HG03378 (cell line): ENCODE results near the gene KDM4E.
"Not testable (repeated sequence)": the region's sequence is repeated elsewhere in the genome, so short reads cannot be mapped to it uniquely, and the experiment has no call there.

Source experiments
- ATAC-seq: cut with Tn5 transposase; IDR thresholded peaks from one replicate; pipeline ENCODE4 v1.9.1; 2021; ENCODE audit warnings: mild to moderate bottlenecking, moderate library complexity; ENCODE audit not compliant: unreplicated experiment

KDM4E gene

DNA sequence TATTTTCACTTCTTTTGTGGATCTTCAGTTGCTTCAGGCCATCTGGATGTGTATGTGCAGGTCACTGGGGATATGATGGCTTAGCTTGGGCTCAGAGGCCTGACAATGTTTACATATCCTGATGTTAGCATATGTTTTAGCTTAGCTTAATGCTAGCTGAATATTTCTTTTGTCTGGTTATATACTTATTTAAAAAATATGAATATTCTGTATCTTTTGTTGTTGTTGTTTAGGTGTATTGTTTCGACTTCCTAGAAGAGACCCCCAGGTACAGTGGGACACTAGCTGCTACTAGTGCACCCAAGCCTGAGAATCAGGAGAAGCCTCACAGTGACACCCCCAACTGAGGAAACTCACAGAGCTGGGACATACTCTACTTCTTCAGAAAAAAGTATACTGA, at the start of gene KDM4E:
Gene KDM4E, plus strand, starts transcription at position 301 of the 400 bp plus-strand sequence. CDS start 300 bp downstream, outside the sequence.
- ATAC-seq = no peak

DNA sequence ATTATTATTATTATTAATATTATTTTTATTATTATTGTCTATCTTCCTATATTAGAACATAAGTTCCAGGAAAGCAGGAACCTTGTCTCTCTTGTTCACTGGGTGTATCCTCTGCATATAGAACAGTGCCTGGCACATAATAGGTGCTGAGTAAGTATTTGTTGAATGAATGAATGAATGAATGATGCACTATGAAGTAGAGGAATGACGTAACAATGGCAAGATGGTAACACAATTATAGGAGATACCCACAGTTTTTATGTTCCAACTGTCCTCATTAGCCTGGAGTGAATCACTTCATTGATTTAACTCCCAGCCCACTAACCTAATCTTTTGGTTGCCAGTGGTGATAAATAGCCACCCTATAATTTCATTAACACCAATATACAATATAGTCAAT, 49.5 kb upstream of the KDM4E start:
- no peak for ATAC-seq

DNA sequence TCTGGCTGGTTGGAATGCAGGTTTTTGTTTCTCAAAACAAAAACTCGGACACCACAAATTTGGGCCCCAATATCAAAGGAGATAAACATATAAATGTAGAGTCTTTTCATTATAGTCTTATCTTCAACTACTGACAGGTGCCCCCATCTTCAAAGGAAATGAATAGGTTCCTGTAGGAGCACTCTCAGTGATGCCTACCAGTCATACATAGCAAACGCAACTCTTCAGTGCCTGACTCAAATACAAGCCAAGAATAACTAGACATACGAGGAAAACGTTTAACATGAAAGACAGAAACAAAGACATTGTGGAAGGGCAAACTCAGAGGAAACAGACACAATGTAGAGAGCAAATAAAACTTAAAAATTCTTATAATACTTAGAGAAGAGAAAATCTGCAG, 37.7 kb upstream of the KDM4E start:
- ATAC-seq = no peak

DNA sequence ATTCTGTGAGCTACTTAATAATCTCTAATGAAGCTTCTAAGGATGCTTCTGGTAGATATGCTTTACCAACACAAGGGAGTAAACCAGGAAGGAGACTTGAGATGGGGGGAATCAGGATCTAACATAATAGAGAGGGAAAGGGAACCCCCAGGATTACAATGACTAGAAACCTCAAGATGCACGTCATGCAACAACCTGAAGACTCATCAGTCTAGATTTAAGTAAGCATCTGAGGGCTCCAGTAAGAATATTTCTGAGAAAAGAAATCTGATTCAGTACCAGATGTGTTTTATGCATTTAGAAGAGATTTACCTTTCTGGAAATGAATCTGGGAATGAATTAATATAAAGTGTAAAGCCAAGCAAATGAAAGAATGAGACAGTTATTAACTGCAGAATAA, 36.3 kb upstream of the KDM4E start:
- no peak for ATAC-seq

DNA sequence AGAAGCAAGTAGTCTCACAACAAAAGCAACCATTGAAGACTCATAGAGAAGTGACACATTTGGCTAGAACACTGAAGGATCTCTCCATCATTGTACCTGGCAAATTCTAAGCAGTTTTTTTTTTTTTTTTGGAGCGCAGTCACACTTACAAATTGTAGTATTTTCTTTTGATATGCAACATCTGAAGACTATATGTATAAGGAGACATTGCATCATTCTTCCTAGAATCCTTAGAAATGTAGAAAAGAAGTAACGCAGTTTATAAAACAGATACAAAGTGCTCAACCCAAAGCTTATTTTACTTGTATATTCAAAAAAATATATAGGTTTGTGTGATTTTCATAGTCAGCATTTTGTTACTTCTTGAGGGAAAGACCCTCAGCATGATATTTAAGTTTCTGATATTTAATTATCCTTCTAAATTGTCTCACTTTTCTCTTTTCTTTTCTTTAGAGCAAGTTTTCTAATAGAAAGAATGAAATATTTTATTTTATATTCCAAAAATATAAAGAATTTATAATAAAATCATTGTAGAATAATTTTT, 31.6 kb upstream of the KDM4E start:
- ATAC-seq = no peak

DNA sequence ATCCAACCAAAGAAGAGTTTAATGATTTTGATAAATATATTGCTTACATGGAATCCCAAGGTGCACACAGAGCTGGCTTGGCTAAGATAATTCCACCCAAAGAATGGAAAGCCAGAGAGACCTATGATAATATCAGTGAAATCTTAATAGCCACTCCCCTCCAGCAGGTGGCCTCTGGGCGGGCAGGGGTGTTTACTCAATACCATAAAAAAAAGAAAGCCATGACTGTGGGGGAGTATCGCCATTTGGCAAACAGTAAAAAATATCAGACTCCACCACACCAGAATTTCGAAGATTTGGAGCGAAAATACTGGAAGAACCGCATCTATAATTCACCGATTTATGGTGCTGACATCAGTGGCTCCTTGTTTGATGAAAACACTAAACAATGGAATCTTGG, 27.6 kb upstream of the KDM4E start:
- ATAC-seq = no peak

DNA sequence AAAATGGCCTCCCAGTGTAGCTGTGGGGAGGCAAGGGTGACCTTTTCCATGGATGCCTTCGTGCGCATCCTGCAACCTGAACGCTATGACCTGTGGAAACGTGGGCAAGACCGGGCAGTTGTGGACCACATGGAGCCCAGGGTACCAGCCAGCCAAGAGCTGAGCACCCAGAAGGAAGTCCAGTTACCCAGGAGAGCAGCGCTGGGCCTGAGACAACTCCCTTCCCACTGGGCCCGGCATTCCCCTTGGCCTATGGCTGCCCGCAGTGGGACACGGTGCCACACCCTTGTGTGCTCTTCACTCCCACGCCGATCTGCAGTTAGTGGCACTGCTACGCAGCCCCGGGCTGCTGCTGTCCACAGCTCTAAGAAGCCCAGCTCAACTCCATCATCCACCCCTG, 26.8 kb upstream of the KDM4E start:
- no peak for ATAC-seq

DNA sequence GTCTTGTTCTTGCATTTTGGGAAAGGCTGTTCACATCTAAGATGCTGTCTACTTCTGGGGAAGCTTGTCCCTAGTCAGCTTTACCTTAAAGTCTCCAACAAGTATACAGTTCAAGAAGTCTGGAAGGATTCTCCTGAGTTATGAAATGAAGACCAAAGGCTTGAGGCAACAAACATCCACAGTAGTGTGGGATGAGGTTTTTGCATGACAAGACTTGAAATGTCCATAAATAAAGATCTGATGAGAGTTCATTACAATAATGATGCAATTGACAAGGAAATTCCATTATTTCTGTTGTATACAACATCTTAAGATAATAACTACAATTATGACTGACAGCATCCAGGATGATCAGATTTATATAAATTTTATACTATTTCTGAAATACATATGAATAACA, 21.3 kb upstream of the KDM4E start:
- no peak for ATAC-seq

DNA sequence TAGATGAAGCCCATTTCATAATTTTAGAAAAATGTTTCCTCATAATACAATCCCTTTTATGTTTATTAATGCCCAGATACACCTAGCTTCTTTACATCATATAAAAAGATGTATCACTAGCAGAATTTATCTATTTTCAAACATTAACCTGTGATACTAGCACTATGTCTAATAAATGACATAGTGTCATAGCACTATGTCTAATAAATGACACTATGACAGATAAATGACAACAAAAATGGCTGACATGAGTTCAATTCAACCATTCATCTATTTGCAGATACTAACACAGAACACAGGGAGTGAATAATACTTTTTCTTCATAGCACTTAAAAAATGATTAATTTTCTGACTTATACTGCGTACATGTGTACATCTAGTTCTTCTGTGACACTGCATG, 19.4 kb upstream of the KDM4E start:
- no peak for ATAC-seq

DNA sequence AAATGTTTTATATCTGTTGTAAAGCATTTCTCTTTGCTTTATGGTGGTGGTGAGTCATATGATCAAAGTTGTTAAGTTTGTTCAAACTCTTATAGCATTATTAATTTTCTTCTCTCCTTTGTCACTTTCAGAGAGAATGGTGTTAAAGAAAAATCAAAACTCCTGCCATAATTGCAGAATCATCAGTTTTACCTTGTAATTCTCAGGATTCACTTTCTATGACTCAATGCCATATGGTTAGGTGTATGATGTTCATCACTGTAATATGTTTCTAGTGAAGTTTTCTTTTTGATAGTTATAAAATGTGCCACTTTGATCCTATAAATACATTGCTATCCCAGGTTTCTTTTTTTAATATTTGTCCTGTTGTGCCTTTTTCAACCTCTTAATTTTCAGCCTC, 13.7 kb upstream of the KDM4E start:
- no peak for ATAC-seq

DNA sequence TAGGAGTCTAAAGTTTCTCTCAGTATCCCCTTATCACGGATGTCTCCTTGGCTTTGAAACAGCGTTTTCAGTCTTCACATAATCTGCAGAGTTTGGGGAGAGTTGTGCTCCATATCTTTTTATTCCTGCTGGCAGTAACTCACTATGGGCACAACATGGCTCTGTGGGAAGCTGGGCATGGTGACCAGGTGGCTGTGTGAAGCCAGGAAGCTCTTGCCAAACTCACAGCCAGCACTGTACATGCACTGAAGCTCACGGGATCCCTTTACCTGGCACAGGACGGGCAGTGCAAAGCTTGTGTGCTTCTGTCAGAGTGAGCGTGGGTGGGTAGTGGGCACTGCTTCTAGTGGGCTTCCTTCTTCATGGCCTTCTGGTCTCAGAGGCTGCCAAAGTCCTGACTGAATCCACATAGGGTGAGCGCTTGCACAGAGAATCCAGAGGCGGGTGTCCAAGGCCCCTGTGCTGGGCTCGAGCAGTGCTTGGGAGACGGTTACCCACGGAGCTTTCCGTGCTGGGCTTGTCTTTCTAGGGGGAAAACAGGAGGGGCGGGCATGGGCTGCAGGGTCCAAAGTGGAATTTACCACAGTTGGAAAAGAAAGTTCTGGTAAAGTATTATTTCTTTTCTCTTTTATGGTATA, 10.8 kb upstream of the KDM4E start:
- ATAC-seq = no peak

DNA sequence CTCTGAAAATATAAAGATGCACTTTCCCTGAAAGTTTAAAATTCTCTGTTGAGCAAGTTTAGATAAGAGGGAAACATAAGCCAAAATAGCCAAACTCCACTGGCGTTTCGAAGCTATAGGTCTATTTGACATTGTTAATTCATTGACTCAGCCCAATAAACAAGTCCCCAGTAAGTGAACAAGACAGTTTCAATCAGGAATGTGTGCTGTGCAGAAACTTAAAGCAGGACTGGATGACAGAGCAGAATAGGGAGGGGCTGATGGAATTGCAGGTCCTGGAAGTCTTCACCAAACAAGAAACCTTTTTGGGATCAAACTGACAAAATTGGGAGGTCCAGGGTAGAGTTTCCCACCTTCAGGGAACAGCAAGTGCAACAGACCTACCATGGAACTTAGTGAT, 8.9 kb upstream of the KDM4E start:
- no peak for ATAC-seq

DNA sequence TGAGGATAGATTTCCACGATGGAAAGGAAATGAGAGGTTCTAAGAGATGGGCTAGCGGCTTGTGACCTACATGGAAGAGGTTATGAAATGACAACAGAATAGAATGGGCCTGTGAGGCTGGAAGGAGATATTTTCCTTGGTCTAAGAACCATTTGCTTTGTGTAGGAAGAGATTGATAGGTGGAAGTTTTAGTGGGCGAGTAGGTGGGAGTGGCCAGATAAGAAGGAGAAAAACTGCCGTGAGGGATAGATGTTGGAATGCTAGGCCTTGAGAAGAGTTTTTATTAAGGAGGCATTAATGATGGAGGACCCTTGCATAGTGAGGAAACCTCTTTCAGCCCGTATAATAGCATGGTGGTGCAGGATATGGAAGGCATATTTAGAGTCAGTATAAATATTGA, 3.6 kb upstream of the KDM4E start:
- not testable (repeated sequence) for ATAC-seq

DNA sequence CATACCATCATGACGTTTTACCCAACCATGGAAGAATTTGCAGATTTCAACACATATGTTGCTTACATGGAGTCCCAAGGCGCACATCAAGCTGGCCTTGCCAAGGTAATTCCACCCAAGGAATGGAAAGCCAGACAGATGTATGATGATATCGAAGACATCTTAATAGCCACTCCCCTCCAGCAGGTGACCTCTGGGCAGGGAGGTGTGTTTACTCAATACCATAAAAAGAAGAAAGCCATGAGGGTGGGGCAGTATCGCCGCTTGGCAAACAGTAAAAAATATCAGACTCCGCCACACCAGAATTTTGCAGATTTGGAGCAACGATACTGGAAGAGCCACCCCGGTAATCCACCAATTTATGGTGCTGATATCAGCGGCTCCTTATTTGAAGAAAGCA, 536 bp downstream of the KDM4E start:
- not testable (repeated sequence) for ATAC-seq

DNA sequence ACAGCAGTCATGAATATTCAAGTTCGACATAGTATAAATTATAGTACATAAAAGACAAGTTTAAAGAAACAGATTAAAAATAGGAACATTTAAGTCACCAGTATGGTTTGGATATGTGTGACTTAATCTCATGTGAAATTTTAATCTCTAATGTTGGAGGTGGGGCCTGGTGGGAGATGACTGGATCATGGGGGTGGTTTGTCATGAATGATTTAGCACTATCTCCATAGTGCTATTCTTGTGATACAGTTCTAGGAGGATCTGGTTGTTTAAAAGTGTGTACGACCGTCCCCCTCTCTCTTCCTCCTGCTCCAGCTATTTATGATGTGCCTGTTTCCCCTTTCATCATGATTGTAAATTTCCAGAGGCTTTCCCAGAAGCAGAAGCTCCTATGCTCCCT, 3.3 kb downstream of the KDM4E start:
- ATAC-seq = no peak

DNA sequence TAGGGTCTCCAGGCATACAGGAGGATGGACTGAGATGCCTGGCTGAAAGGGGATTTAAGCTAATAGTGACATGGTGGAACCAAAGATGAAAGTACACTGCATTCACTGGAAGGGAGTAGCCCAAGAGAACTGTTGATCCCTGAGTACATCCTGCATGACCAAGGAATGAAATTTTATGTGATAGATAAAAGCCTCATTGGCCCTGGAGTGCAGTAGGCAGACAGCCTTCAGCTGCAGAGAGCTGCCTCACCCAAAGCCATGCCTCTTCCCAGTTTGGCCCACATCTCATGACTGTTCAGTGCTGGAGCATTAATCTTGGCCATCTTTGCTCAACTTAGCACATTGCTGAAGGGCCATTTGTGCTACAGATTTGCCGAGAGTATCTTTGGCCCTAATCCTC, 8.0 kb downstream of the KDM4E start:
- ATAC-seq = no peak

DNA sequence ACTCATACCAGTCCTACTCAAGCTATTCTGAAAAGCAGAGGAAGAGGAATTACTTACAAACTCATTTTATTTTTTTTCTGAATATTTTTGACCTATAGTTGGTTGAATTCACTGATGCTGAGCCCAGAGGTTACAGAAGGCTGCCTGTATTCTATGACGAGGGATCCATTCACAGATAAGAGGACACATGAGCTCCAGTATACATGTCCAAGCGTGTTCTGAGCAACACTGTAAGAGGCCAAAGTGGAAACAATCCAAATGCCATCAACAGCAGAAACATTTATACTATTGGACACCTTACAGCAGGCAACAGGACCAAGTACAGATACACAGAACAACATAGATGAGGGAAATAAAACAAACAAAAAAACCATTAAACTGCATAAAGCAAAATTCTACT, 10.3 kb downstream of the KDM4E start:
- ATAC-seq = no peak

DNA sequence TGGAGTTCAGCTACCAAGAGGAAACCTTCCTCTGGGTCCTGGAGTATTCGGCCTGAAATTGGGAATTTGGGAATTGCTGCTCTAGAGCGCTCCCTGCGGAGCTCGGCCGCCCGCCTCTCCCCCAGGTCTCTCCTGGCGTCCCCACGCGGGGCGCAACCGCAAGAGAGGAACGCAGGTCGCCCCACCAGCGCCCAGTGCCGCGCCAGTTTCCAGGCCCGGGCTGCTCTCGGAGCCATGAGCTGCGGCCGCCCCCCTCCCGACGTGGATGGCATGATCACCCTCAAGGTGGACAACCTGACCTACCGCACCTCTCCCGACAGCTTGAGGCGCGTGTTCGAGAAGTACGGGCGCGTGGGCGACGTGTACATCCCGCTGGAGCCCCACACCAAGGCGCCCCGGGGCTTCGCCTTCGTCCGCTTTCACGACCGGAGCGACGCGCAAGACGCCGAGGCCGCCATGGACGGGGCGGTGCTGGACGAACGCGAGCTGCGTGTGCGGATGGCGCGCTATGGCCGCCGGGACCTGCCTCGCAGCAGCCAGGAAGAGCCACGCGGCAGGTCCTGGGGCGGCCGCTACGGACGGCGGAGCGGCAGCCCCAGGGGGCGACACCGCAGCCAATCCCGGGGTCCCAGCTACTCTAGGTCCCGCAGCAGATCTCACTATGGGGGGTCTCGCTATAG, 12.4 kb downstream of the KDM4E start:
- not testable (repeated sequence) for ATAC-seq

DNA sequence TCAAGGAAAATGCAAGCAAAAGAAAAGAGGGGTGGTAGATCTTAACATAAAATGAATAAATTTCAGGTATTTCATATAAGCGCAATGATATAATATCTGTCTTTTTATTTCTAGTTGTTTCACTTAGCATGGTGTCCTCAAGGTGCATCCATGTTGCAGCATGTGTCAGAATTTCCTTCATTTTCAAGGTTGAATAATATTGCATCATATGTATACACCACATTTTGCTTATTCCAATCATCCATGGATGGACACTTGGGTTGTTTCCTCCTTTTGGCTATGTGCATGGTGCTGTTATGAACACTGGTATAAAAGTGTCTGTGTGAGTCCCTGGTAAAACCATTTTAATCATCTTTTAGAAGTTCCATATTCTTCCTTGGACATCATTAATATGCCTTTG, 17.2 kb downstream of the KDM4E start:
- ATAC-seq = no peak

DNA sequence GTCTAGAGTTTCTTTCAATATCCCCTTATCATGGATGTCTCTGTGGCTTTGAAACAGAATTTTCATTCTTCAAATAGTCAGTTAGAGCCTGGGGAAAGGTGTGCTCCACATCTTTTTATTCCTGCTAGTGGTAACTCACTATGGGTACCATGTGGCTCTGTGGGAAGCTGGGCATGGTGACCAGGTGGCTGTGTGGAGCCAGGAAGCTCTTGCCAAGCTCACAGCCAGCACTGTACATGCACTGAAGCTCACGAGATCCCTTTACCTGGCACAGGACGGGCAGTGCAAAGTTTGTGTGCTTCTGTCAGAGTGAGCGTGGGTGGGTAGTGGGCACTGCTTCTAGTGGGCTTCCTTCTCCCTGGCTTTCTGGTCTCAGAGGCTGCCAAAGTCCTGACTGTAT, 17.8 kb downstream of the KDM4E start:
- ATAC-seq = no peak

DNA sequence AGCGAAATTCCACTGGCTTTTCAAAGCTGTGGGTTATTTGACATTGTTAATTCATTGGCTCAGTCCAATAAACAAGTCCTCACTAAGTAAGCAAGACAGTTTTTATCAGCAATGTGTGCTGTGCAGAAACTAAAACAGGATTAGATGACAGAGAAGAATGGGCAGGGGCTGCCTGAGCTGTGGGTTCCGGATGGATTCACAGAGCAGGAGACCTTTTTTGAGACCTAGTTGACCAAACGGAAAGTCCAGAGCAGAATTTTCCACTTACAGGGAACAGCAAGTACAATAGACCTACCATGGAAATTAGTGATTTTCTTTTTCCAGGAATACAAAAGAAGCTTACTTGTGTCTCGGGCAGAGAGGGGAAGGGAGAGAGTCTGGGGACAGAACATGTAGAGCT, 19.0 kb downstream of the KDM4E start:
- ATAC-seq = no peak

DNA sequence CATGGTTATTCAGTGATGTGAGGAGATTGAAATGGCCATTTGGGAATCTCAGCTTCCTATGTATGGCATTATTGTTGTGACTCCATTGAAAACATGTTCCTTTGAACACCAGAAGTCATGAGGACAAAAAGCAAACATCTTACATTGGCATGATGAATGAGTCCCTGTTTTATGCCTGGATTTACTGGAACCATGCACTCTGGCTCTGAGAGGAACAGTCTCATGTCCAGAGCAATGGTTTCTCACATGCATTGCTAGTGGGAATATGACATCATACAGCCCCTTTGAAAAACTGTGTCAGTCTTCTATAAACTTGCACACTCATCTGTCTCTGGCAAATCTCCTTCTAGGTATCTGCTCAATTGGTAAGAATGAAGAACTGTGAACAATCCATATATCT, 20.8 kb downstream of the KDM4E start:
- no peak for ATAC-seq

DNA sequence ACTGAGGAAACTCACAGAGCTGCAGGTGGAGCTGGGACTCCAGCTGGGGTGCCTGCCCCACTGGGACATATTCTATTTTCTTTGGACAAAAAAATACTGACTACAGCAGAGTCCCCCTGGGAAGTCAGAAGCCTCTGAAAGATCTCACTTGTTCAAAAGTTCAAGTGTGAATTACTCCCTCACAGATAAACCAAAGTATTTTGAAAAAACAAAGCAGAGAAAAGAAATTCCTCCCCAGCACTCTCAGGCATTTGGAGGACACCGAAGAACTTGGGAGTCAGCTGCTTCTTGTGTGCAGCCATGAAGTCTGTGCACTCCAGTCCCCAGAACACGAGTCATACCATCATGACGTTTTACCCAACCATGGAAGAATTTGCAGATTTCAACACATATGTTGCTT, 24.1 kb downstream of the KDM4E start, which contains the start of gene KDM4F:
Gene KDM4F, plus strand, starts transcription at position 301 of the 400 bp plus-strand sequence.
- ATAC-seq = not testable (repeated sequence)
